Activated CD4-positive, CD25-positive, alpha-beta regulatory T cell treated with anti-CD3 and anti-CD28 coated beads, Interleukin-2, amount 50 U/mL, for 16 hours (primary cell): ENCODE data around the gene WFDC6.
"Not testable (repeated sequence)": the region's sequence is repeated elsewhere in the genome, so short reads cannot be mapped to it uniquely, and the experiment has no call there.

Experiments
- DNase-seq: peaks from one replicate; pipeline ENCODE4 v3.0.0-alpha.2; 2020; ENCODE audit warnings: low read depth, low spot score

WFDC6 gene

DNA sequence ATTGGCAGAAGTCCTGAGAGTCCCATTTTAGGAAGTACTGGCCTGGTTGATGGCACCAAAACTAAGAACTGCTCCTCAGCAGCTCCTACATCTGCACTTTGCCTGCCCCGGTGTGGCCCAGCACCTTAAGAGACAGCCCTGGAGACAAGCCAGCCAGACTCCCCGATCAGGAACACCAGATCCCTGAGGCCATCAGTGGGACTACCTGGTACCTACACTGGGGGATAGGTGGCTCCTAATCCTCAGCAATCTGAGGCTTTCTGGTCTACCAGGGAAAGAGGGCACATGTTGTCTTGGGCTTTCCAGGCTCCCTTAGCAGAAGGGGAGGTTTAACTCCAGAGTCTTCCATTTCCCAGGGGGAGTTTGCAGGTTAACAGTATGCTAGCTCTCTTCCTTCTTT is at the start of gene WFDC6:
WFDC6 (minus strand) TSS at position 101 of the 400 bp plus-strand sequence; CDS start at position 26, 75 bp downstream.
- no peak for DNase-seq

DNA sequence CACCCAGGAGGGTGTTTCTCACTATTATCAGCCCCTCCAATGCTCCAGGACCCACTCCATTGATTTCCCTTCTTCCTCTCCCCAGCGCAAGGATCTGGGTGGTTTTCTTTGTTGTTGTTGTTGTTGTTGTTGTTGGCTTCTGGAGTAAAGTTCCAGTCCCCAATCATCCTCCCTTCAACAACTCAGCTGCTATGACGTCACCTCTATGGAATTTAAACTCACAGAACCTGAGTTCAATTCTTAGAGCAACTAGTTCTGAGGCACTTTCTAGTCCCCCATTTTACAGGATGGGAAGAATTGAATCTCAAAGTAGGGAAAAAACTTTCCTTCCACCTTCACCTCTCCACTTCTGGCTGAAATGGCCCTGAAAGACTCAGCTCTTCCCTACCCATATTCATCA is 49.5 kb upstream of the WFDC6 start:
- DNase-seq: no peak

DNA sequence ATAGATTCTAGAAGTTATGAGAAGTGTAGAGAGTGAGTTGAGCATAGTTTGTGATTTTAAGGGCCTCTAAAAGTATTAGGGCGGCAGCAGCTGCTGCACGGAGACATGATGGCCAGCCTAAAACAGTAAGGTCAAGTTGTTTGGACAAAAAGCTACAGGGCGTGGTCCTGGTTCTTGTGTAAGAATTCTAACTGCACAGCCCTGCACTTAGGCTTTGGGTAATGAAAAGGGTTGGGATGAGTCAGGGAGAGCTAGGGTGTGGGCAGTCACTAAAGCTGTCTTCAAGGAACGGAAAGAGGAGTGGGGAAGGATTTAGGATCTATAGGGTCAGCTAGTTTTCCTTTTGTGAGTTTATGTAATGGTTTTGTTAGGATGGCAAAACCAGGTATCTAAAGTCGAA is 46.7 kb upstream of the WFDC6 start:
- DNase-seq: not testable (repeated sequence)

- DNase-seq: not testable (repeated sequence)
Observed at GRCh38 chr20:45584294-45584693, 45.0 kb upstream of the WFDC6 start.

- DNase-seq: no peak
Observed at GRCh38 chr20:45583502-45583901, 44.2 kb upstream of the WFDC6 start.

GRCh38 chr20:45581702-45582101 is 42.4 kb upstream of the WFDC6 start:
- no peak for DNase-seq

DNA sequence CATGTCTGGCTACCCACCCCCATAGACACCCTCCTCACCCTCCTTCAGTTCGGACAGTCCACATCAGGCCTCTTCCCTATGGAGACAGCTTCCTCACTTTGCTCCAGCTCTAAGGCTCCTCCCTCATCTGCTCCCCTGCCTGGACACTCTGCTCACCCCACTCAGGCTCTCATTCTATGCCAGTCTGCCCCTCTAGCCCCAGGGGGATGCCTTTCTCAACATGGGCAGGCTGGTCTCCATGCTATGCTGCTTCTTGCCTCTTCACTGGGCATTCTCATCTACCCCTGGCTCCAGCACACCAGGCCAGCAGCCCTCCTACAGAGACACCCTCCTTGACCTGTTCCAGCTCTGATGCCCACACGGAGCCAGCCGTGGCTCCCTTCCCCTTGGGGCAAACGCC is 39.9 kb upstream of the WFDC6 start, which contains the start of gene WFDC8:
WFDC8 (minus strand) TSS at position 101 of the 400 bp plus-strand sequence; CDS start at position 64, 37 bp downstream.
- DNase-seq: no peak

- no peak for DNase-seq
Observed at GRCh38 chr20:45578231-45578630, 38.9 kb upstream of the WFDC6 start.

DNA sequence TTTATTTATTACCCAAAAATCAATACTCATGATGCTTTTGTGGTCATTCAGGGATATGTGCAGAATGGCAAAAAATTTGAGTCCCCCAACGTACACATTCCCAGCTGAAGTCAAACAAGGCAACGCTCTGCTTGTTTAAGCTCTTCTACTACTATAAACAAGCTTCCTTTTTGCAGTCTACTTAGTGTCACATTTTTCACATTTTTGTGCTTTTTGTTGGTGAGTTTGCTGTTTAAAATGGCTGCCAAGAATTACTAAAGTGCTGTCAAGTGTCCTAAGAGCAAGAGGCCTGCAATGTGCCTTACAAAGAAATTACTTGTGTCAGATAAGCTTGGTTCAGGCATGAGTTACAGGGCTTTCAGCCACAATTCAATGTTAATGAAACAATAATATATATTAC is 37.7 kb upstream of the WFDC6 start:
- DNase-seq: no peak

GRCh38 chr20:45575931-45576330 is 36.6 kb upstream of the WFDC6 start:
- DNase-seq: no peak

- not testable (repeated sequence) for DNase-seq
Observed at GRCh38 chr20:45569650-45570049, 30.4 kb upstream of the WFDC6 start.

DNA sequence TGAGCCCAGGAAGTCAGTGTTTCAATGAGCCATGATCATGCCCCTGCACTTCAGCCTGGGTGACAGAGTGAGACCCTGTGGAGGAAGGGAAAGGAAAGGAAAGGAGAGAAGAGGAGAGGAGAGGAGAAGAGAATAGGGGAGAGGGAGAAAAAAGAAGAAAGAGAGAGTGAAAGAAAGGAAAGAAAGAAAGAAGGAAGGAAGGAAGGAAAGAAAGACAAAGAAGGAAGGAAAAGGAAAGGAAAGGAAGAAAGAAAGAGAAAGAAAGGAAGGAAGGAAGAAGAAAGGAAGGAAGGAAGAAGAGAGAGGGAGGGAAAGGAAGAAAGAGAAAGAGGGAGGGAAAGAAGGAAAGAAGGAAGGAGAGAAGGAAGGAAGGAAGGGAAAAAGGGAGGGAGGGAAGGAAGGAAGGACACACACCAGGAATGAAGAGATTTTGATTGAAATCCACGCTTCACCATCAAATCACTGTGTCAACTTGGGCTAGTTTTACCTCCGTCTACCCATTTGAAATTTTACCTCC is 25.5 kb upstream of the WFDC6 start:
- DNase-seq: no peak

DNA sequence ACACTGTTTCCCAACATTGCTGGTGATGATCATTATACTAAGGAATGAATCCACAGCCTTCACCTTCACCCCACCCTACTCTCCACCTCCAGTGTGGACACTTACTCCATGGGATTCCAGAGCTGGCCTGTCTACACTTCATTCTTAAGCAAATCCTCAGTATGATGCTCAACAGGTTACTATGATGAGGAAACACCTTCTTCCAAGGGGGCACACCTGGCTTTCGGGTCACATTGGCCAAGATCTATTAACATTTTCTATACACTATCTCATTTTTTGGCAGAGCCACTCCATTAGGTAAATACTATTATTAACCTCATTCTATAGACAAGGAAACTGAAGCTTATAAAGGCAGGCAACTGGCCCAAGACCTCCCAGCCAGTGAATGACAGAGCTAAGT is 15.9 kb upstream of the WFDC6 start:
- DNase-seq: no peak

DNA sequence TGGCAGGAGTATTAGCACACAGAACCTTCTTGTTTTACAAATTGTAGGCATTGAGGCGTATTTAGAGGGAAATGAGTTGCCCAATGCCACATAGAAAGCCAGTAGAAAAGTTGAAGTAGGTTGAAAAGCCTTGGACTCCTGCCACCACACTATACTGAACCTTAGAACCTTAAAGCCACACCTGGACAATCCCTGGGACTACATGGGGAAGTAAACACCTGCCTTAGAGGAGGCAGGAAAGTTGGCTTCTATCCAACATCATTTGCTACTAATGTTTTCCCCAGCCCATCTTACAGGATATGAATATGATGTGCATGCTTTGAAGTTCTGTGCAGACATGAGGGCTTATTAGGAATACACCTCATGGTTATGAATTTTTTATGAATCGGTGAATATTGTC is 13.2 kb upstream of the WFDC6 start:
- DNase-seq: no peak

DNA sequence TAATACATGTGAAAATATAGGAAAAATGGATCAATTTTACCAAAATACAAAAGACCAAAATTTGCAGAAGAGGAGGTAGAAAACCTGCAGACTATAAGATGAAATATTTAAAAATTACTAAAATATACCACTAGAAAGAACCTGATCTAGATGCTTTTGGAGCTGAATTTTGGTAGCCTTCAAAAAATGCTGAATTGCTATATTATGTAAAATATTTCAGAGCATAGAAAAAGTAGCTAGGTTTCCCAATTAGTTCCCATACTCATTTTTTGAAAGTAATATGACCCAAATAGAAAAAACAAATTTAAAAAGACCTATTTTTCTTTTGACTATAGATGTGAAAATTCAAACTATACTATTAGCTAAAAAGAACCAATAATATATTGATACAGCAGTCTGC is 11.5 kb upstream of the WFDC6 start:
- no peak for DNase-seq

GRCh38 chr20:45548410-45548809 is 9.1 kb upstream of the WFDC6 start:
- no peak for DNase-seq

DNA sequence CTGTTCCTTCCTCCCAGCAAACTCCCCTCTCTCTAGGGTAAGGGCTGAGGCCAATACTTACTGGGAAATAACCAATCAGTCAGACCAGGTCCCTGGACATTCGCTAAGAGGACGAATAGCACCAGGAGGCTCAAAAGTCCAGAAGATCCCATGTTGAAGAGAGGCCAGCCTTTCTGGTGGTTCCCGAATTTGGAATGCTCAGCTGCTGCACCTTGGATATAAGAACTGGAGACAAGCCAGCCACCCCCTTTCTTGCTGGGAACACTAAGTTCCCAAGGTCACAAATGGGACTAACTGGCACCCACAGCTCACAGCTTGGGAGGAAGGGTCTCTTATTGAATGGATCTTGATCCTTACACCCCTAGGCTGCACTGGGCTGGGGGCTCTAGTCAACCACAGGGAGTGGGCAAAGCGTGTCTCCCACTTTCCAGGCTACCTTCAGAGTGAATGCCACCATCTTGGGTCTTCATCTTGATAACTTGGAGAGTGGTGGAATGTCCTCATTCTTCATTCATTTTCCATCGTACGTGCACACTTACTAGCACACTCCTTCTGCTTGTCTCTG is 8.0 kb upstream of the WFDC6 start, which contains the start of gene EPPIN:
EPPIN (minus strand) TSS at position 196 of the 565 bp plus-strand sequence; CDS start at position 152, 44 bp downstream.
- DNase-seq: no peak

DNA sequence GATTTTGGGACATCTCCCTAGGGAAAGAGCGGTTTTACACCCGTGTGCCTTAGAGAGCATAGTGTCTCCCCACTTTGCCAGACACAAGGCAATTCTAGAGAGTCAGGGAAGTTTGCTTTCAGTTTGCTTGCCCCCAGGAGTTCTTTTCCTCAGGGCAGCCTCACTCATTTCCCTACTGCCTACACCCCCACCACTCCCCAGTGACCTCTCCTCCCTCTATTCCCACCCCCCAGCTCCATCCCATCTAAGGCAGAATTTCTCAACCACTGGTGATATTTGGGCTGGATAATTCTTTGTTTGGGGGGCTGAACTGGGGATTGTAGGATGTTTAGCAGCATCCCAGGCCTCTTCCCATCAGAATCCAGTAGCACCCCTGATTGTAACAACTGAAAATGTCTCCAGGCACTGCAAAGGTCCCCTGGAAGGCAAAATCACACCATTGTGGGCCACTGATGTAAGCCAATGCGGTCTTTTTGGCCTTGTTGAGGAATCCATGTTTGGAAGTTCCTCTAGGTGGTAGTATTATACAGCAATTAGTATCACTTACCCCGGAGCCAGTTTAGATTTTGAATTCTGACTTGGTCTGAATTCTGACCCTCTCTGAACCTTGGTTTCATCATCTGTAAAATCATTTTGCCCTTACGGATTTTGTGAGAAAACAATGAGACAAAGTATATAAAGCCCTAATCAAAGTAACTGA is 6.6 kb upstream of the WFDC6 start:
- no peak for DNase-seq

GRCh38 chr20:45545351-45545750 is 6.1 kb upstream of the WFDC6 start:
- DNase-seq: no peak

GRCh38 chr20:45538209-45538799 is 978 bp downstream of the WFDC6 start:
- DNase-seq: no peak

GRCh38 chr20:45527294-45527693 is 12.0 kb downstream of the WFDC6 start:
- DNase-seq: no peak

GRCh38 chr20:45523821-45524220 is 15.5 kb downstream of the WFDC6 start:
- no peak for DNase-seq

DNA sequence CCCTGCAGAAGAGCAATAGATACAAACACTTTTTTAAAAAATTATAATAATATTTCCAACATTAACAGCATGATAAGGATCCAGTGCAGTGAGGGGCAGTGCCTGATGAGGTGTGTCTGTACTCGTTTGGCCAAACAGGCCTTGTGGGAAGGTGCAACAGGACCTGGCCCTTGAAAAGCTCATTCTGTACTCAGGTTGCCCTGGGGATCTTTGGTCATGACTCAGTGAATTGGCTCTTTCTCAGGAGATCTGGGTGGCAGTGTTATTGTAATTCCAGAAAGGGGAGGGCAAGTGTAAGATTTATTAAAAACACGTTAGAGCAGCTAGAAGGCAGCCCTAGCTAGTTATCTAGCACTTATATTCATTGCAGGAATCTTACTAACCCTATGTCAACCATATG is 21.0 kb downstream of the WFDC6 start:
- no peak for DNase-seq
